SK-N-SH (cell line): ENCODE data around the gene IDH2. TPM values are rescaled to one million over a fixed set of nuclear protein-coding genes. Genes with fewer than 3 reads are reported as not detected.

Experiments used
- CTCF ChIA-PET: fragments of 300-600, 350-600 bp; formaldehyde crosslinking; extraction: SDS; loops from one replicate; lab custom pipeline; 2021; lab: Yijun Ruan, JAX
- POLR2A ChIA-PET: fragments of 350-600 bp; sonication (Branson Sonifier 250); formaldehyde crosslinking; extraction: SDS; loops from one replicate; lab custom pipeline; 2020; ENCODE audit warnings: antibody characterized with exemption, inconsistent platforms; lab: Yijun Ruan, JAX
- DNase-seq: peaks from one replicate; pipeline ENCODE4 v3.0.0; 2012
- H2AFZ ChIP-seq: fragments of 200-600 bp; sonication (generic); 2 replicates; pipeline ENCODE4 v1.8.1; 2016; ENCODE audit warnings: antibody characterized with exemption, mild to moderate bottlenecking, low read depth
- H3F3A ChIP-seq: fragments of 200-600 bp; sonication (generic); replicated peaks from 2 replicates; pipeline ENCODE3; 2016; ENCODE audit warnings: antibody characterized with exemption, mild to moderate bottlenecking; ENCODE audit not compliant: insufficient read depth
- H3K27ac ChIP-seq, 2 experiments: fragments of 200-500 bp in 1 of 2; fragments of 200-600 bp in 1 of 2; sonication (Bioruptor generic) in 1 of 2; sonication (generic), shearing (Covaris generic) in 1 of 2; 2 replicates each; pipeline versions ENCODE4 v1.5.1 to v1.6.1; 2014 to 2016; ENCODE audit warnings: low read depth in 2 of 2, inconsistent platforms in 1 of 2, low read length in 1 of 2, mild to moderate bottlenecking in 1 of 2, mixed read lengths in 1 of 2
- H3K27me3 ChIP-seq: fragments of 200-600 bp; sonication (generic), shearing (Covaris generic); 2 replicates; pipeline ENCODE4 v1.6.1; 2016; ENCODE audit warnings: mixed run types; ENCODE audit not compliant: insufficient read depth
- H3K36me3 ChIP-seq, 2 experiments: fragments of 200-500 bp in 1 of 2; fragments of 200-600 bp in 1 of 2; sonication (Bioruptor generic) in 1 of 2; sonication (generic) in 1 of 2; replicated peaks in 1 of 2; 2 replicates each; pipeline versions ENCODE3 to v1.5.1; 2014 to 2016; ENCODE audit warnings: low read length in 1 of 2, mild to moderate bottlenecking in 1 of 2; ENCODE audit not compliant: insufficient read depth in 2 of 2, control insufficient read depth in 1 of 2
- H3K4me1 ChIP-seq, 2 experiments: fragments of 200-500 bp in 1 of 2; fragments of 200-600 bp in 1 of 2; sonication (Bioruptor generic) in 1 of 2; sonication (generic), shearing (Covaris generic) in 1 of 2; 2 replicates each; pipeline versions ENCODE4 v1.5.1 to v1.6.1; 2014 to 2016; ENCODE audit warnings: low read depth in 1 of 2, low read length in 1 of 2, mixed run types in 1 of 2; ENCODE audit not compliant: insufficient read depth in 2 of 2, control insufficient read depth in 1 of 2
- H3K4me2 ChIP-seq: fragments of 200-600 bp; sonication (generic), shearing (Covaris generic); 2 replicates; pipeline ENCODE4 v1.6.1; 2017; ENCODE audit warnings: mixed run types
- H3K4me3 ChIP-seq, 2 experiments: fragments of 200-500 bp in 1 of 2; fragments of 200-600 bp in 1 of 2; sonication (Bioruptor generic) in 1 of 2; sonication (generic), shearing (Covaris generic) in 1 of 2; 2 replicates each; pipeline versions ENCODE4 v1.5.1 to v1.8.1; 2014 to 2016; ENCODE audit warnings: low read depth in 2 of 2, inconsistent platforms in 1 of 2, low read length in 1 of 2, mild to moderate bottlenecking in 1 of 2, mixed read lengths in 1 of 2, moderate library complexity in 1 of 2
- H3K79me2 ChIP-seq: fragments of 200-600 bp; sonication (generic); 2 replicates; pipeline ENCODE4 v1.8.1; 2017; ENCODE audit warnings: mild to moderate bottlenecking; ENCODE audit not compliant: insufficient read depth
- H3K9ac ChIP-seq: fragments of 200-600 bp; sonication (generic); 2 replicates; pipeline ENCODE4 v1.6.1; 2017; ENCODE audit warnings: mixed run types
- H3K9me2 ChIP-seq: fragments of 200-600 bp; sonication (generic); 2 replicates; pipeline ENCODE4 v1.6.1; 2017; ENCODE audit warnings: mixed run types
- H3K9me3 ChIP-seq: fragments of 200-600 bp; sonication (generic); 2 replicates; pipeline ENCODE4 v1.6.1; 2017; ENCODE audit warnings: mixed run types, mild to moderate bottlenecking, moderate library complexity
- H4K20me1 ChIP-seq: fragments of 200-600 bp; sonication (generic); 2 replicates; pipeline ENCODE4 v1.6.1; 2017; ENCODE audit warnings: mild to moderate bottlenecking, mixed run types; ENCODE audit not compliant: insufficient read depth
- CHD2 ChIP-seq: fragments of 150-350 bp; IDR thresholded peaks from 2 replicates; pipeline ENCODE4 v1.6.1; 2018; ENCODE audit warnings: low read length; ENCODE audit not compliant: partially characterized antibody
- ELF1 ChIP-seq: IDR thresholded peaks from 2 replicates; pipeline ENCODE4 v1.4.0; 2012
- FOSL2 ChIP-seq: IDR thresholded peaks from 2 replicates; pipeline ENCODE4 v1.4.0; 2012; ENCODE audit warnings: low read depth, mild to moderate bottlenecking, moderate library complexity, borderline replicate concordance
- MEF2A ChIP-seq: IDR thresholded peaks from 2 replicates; pipeline ENCODE4 v1.4.0; 2012; ENCODE audit warnings: low read depth, borderline replicate concordance
- MXI1 ChIP-seq: IDR thresholded peaks from 2 replicates; pipeline ENCODE4 v1.6.1; 2012; ENCODE audit warnings: mild to moderate bottlenecking, low read depth, low read length, improper control_type of control experiment
- NFIC ChIP-seq: IDR thresholded peaks from 2 replicates; pipeline ENCODE4 v1.4.0; 2012; ENCODE audit warnings: borderline replicate concordance
- NRF1 ChIP-seq: IDR thresholded peaks from 2 replicates; pipeline ENCODE4 v1.6.1; 2012; ENCODE audit warnings: low read depth, mild to moderate bottlenecking, low read length
- RCOR1 ChIP-seq: fragments of 150-350 bp; IDR thresholded peaks from 2 replicates; pipeline ENCODE4 v1.6.1; 2017; ENCODE audit warnings: antibody characterized with exemption, low read length
- SIN3A ChIP-seq: IDR thresholded peaks from 2 replicates; pipeline ENCODE4 v1.6.1; 2012; ENCODE audit warnings: low read depth, mild to moderate bottlenecking, low read length, moderate library complexity, borderline replicate concordance
- SMC3 ChIP-seq: IDR thresholded peaks from 2 replicates; pipeline ENCODE4 v1.6.1; 2012; ENCODE audit warnings: low read depth, low read length, improper control_type of control experiment
- TCF12 ChIP-seq: IDR thresholded peaks from 2 replicates; pipeline ENCODE4 v1.4.0; 2012
- YY1 ChIP-seq: IDR thresholded peaks from 2 replicates; pipeline ENCODE4 v1.4.0; 2012; ENCODE audit warnings: low read depth, mild to moderate bottlenecking
- WGBS: methylation state at CpG from one replicate; pipeline ENCODE4 v1.1.6; 2017; ENCODE audit warnings: low lambda C conversion rate; 5-methylcytosine and 5-hydroxymethylcytosine counted together
- polyA plus RNA-seq, 3 experiments: library from polyadenylated mRNA; depleted of rRNA; stranded (reverse); fragments of >200 nt; gene quantifications; 2 replicates each; pipeline ENCODE4 v1.2.3, GENCODE V29; 2012
- TF ChIP-seq, protein P1 (sequence below): IDR thresholded peaks from 2 replicates; pipeline ENCODE4; 2012
- TF ChIP-seq, protein P2 (sequence below): fragments of 150-350 bp; IDR thresholded peaks from 2 replicates; pipeline ENCODE4 v1.6.1; 2016; ENCODE audit warnings: mild to moderate bottlenecking, low read depth, low read length
- TF ChIP-seq, protein P3 (sequence below): IDR thresholded peaks from 2 replicates; pipeline ENCODE4 v1.4.0; 2012; ENCODE audit warnings: low read depth, borderline replicate concordance
- TF ChIP-seq, protein P4 (sequence below): IDR thresholded peaks from 2 replicates; pipeline ENCODE4 v1.4.0; 2012; ENCODE audit warnings: low read depth, borderline replicate concordance

The IDH2 gene
- polyA plus RNA-seq, 1 of the 3 experiments (the other 2 are of a cell fraction), result 25.2 TPM

DNA sequence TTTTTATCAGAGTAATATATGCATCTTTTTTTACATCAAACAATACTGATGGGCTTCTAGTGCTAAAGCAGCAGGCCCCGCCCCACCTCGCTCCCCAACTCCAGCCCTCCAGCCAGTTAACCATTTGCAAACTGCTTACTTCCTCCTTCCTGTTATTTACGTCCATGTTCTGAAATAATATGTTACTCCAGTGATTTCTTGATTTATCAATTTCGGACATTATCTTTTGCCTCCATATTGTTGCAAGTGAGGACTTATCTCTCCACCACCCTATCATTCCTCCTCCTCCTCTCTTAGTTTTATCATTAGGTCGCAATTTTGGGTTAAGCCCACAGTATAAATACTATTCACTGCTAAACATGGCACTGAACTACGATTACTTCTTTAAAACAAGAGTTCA is 61.6 kb downstream of the IDH2 start:
- no peaks in the 10 kb centered on the region for H3F3A ChIP-seq
- no peaks in the 10 kb centered on the region for H3K79me2 ChIP-seq
- H4K20me1 ChIP-seq, result no peaks in the 10 kb centered on the region
- no peak overlapping the region for H3K27ac ChIP-seq
- H3K9ac ChIP-seq, result no peak overlapping the region
- no peaks in the 10 kb centered on the region for H3K27me3 ChIP-seq
- 90% methylated on average over 6 of the region's 6 CpGs for WGBS
- no peak overlapping the region for H3K4me2 ChIP-seq
- no peaks in the 10 kb centered on the region for H3K9me3 ChIP-seq
- TF ChIP-seq TCF12, result no peak
- TF ChIP-seq YY1, result no peak
- TF ChIP-seq CHD2, result no peak
- TF ChIP-seq NFIC, result no peak
- TF ChIP-seq MEF2A, result no peak
- TF ChIP-seq, protein P1, sequence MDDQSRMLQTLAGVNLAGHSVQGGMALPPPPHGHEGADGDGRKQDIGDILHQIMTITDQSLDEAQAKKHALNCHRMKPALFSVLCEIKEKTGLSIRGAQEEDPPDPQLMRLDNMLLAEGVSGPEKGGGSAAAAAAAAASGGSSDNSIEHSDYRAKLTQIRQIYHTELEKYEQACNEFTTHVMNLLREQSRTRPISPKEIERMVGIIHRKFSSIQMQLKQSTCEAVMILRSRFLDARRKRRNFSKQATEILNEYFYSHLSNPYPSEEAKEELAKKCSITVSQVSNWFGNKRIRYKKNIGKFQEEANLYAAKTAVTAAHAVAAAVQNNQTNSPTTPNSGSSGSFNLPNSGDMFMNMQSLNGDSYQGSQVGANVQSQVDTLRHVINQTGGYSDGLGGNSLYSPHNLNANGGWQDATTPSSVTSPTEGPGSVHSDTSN, result no peak
- H3K4me1 ChIP-seq, result peaks cover 12 to 18% of the 10 kb centered on the region in 2 experiments; a peak in 2 of 4 replicates
- no peak overlapping the region for H3K4me3 ChIP-seq
- no peak for DNase-seq
- H3K9me2 ChIP-seq, result no peaks in the 10 kb centered on the region
- ChIA-PET CTCF (no interaction called here), POLR2A (no interaction called here)
- no peak overlapping the region for H2AFZ ChIP-seq
- no peaks in the 10 kb centered on the region for H3K36me3 ChIP-seq

DNA sequence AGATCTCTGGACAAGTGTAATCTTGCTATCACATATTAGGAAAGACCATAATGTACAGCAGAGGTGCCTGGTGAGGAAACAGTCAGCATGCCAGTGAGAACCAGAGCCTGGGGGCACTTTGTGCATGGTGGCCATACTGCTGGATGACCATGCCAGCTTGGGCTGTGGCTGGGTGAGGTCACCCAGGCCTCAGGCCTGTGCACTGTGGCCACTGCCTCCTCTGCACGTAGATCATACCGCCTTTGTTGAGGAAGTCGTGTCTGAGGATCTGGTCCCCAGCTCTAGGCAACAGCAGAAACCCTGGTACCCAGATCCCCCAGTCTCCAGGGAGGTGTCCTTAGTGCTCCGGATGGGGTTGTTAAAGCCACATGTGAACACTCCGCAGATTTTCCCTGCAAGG is 62.3 kb downstream of the IDH2 start:
- Histone ChIP-seq H2AFZ (no peak overlapping the region), H3K36me3 (no peaks in the 10 kb centered on the region)
- CTCF ChIA-PET, result interaction anchor here (0.7 kb wide), 1 partner anchor 68 kb away, joined by 3 read pairs; no protein-coding TSS in a partner anchor
- no peak for TF ChIP-seq RCOR1
- TF ChIP-seq, protein P2, sequence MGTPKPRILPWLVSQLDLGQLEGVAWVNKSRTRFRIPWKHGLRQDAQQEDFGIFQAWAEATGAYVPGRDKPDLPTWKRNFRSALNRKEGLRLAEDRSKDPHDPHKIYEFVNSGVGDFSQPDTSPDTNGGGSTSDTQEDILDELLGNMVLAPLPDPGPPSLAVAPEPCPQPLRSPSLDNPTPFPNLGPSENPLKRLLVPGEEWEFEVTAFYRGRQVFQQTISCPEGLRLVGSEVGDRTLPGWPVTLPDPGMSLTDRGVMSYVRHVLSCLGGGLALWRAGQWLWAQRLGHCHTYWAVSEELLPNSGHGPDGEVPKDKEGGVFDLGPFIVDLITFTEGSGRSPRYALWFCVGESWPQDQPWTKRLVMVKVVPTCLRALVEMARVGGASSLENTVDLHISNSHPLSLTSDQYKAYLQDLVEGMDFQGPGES, result no peak
- TF ChIP-seq SMC3, result no peak
- no peak for TF ChIP-seq MXI1
- TF ChIP-seq, all 33 proteins: peak for 0
- no peaks in the 10 kb centered on the region for H4K20me1 ChIP-seq
- H3K9ac ChIP-seq, result no peak overlapping the region
- H3K4me2 ChIP-seq, result no peak overlapping the region
- H3K4me3 ChIP-seq, result no peak overlapping the region
- H3K4me1 ChIP-seq, result peaks cover 12 to 21% of the 10 kb centered on the region in 2 experiments; a peak in 2 of 4 replicates
- no peaks in the 10 kb centered on the region for H3F3A ChIP-seq
- peak overlapping the region in 1 of 2 experiments; percentile 35; a peak in 1 of 4 replicates for H3K27ac ChIP-seq
- H3K9me3 ChIP-seq, result no peaks in the 10 kb centered on the region
- H3K27me3 ChIP-seq, result no peaks in the 10 kb centered on the region
- no peaks in the 10 kb centered on the region for H3K9me2 ChIP-seq
- H3K79me2 ChIP-seq, result no peaks in the 10 kb centered on the region; the same call in 1 of the 2 replicates
- peak; percentile 57 for DNase-seq
- POLR2A ChIA-PET, result no interaction called here
- WGBS, result 93% methylated on average over 2 of the region's 5 CpGs

DNA sequence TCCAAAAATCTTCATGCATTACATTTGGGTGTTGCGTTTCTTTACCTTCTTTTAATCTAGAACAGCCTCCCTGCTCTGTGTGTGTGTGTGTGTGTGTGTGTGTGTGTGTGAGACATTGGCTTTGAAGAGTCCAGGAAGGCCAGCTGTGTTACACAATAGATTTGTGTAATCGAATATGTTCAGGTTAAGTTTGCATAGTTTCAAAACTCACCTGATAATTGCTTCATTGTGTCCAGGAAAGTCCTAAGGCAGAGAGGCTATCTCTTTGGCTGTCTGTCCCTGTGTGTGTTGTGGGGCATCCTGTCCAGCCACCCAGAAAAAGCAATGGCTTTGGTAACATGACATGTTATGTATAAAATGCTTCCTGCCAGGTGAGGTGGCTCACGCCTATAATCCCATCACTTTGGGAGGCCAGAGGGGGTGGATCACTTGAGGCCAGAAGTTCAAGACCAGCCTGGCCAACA is 63.6 kb downstream of the IDH2 start:
- Histone ChIP-seq H3K4me2 (no peak overlapping the region), H3K27ac (no peak overlapping the region), H3K9me2 (no peaks in the 10 kb centered on the region), H3K36me3 (no peaks in the 10 kb centered on the region), H2AFZ (no peak overlapping the region), H3K9ac (no peak overlapping the region), H3F3A (no peaks in the 10 kb centered on the region), H3K27me3 (no peaks in the 10 kb centered on the region), H3K79me2 (no peaks in the 10 kb centered on the region; the same call in 1 of the 2 replicates), H4K20me1 (no peaks in the 10 kb centered on the region), H3K4me3 (no peak overlapping the region), H3K9me3 (no peaks in the 10 kb centered on the region), H3K4me1 (peaks cover 18 to 29% of the 10 kb centered on the region in 2 experiments; a peak in 3 of 4 replicates)
- POLR2A ChIA-PET, result no interaction called here
- 83% methylated on average over 3 of the region's 3 CpGs for WGBS
- no peak for DNase-seq
- CTCF ChIA-PET, result no interaction called here
- TF ChIP-seq NRF1, result no peak
- TF ChIP-seq, protein P2, result no peak
- TF ChIP-seq ELF1, result no peak
- TF ChIP-seq FOSL2, result no peak
- TF ChIP-seq, protein P3, sequence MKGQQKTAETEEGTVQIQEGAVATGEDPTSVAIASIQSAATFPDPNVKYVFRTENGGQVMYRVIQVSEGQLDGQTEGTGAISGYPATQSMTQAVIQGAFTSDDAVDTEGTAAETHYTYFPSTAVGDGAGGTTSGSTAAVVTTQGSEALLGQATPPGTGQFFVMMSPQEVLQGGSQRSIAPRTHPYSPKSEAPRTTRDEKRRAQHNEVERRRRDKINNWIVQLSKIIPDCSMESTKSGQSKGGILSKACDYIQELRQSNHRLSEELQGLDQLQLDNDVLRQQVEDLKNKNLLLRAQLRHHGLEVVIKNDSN, result no peak
- TF ChIP-seq SIN3A, result no peak
- no peak for TF ChIP-seq YY1
- TF ChIP-seq, protein P4, sequence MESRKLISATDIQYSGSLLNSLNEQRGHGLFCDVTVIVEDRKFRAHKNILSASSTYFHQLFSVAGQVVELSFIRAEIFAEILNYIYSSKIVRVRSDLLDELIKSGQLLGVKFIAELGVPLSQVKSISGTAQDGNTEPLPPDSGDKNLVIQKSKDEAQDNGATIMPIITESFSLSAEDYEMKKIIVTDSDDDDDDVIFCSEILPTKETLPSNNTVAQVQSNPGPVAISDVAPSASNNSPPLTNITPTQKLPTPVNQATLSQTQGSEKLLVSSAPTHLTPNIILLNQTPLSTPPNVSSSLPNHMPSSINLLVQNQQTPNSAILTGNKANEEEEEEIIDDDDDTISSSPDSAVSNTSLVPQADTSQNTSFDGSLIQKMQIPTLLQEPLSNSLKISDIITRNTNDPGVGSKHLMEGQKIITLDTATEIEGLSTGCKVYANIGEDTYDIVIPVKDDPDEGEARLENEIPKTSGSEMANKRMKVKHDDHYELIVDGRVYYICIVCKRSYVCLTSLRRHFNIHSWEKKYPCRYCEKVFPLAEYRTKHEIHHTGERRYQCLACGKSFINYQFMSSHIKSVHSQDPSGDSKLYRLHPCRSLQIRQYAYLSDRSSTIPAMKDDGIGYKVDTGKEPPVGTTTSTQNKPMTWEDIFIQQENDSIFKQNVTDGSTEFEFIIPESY, result no peak
- no peak for TF ChIP-seq MEF2A
